ENCODE data around the gene LAMC1. TPM values are rescaled to one million over a fixed set of nuclear protein-coding genes. Genes with fewer than 3 reads are reported as not detected.
A peak's percentile ranks its signal among the peaks of the same experiment; 100 is the strongest.

LAMC1 gene
- total and polyA plus RNA-seq, 10 of the 15 experiments (the other 5 are each of a cell fraction or from before 2014, with no cell fraction given): 4.6 to 51.4 (median 25.6) TPM

DNA sequence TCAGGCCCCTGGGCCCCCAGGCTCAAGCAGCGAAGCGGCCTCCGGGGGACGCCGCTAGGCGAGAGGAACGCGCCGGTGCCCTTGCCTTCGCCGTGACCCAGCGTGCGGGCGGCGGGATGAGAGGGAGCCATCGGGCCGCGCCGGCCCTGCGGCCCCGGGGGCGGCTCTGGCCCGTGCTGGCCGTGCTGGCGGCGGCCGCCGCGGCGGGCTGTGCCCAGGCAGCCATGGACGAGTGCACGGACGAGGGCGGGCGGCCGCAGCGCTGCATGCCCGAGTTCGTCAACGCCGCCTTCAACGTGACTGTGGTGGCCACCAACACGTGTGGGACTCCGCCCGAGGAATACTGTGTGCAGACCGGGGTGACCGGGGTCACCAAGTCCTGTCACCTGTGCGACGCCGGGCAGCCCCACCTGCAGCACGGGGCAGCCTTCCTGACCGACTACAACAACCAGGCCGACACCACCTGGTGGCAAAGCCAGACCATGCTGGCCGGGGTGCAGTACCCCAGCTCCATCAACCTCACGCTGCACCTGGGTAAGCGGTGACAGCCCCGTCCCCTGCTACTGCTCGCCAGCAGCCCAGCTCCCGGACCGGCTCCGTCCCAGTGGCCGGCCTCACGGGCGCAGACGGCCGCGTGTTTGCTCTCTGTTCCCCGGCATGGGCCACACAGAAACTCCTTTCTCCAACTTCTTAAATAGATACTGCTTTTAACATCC lies 539 bp downstream of the LAMC1 start (continued):
- TF ChIP-seq, protein P1, sequence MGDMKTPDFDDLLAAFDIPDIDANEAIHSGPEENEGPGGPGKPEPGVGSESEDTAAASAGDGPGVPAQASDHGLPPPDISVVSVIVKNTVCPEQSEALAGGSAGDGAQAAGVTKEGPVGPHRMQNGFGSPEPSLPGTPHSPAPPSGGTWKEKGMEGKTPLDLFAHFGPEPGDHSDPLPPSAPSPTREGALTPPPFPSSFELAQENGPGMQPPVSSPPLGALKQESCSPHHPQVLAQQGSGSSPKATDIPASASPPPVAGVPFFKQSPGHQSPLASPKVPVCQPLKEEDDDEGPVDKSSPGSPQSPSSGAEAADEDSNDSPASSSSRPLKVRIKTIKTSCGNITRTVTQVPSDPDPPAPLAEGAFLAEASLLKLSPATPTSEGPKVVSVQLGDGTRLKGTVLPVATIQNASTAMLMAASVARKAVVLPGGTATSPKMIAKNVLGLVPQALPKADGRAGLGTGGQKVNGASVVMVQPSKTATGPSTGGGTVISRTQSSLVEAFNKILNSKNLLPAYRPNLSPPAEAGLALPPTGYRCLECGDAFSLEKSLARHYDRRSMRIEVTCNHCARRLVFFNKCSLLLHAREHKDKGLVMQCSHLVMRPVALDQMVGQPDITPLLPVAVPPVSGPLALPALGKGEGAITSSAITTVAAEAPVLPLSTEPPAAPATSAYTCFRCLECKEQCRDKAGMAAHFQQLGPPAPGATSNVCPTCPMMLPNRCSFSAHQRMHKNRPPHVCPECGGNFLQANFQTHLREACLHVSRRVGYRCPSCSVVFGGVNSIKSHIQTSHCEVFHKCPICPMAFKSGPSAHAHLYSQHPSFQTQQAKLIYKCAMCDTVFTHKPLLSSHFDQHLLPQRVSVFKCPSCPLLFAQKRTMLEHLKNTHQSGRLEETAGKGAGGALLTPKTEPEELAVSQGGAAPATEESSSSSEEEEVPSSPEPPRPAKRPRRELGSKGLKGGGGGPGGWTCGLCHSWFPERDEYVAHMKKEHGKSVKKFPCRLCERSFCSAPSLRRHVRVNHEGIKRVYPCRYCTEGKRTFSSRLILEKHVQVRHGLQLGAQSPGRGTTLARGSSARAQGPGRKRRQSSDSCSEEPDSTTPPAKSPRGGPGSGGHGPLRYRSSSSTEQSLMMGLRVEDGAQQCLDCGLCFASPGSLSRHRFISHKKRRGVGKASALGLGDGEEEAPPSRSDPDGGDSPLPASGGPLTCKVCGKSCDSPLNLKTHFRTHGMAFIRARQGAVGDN (IDR thresholded peaks at IDR 0.05): peak; percentile 74
- TF ChIP-seq ZNF24 (IDR thresholded peaks at IDR 0.05) (no peak), MEF2A (IDR thresholded peaks at IDR 0.05; ENCODE audit: insufficient read depth, low read depth, low read length) (no peak), SMC3 (IDR thresholded peaks at IDR 0.05; ENCODE audit: borderline replicate concordance, low read length) (peak; percentile 49; the same call in 1 of the 2 replicates), EGR1 (IDR thresholded peaks at IDR 0.05; ENCODE audit: borderline replicate concordance in 1 of 2, low read depth in 2 of 2, low read length in 2 of 2) (no peak), STAT1 (conservative IDR thresholded peaks at IDR 0.05) (0 out of 2 replicates have a peak, but pooled peaks have one; percentile 55), ZSCAN29 (IDR thresholded peaks at IDR 0.05) (no peak), ZBTB11 (CRISPR knock-in tag; IDR thresholded peaks at IDR 0.05) (no peak), POLR2AphosphoS2 (IDR thresholded peaks at IDR 0.05; ENCODE audit: low read depth, low read length) (no peak), CHD1 (IDR thresholded peaks at IDR 0.05; ENCODE audit: low read depth, low read length) (no peak), YY1 (IDR thresholded peaks at IDR 0.05; ENCODE audit: low read depth, low read length) (peak; percentile 34; the same call in 1 of the 2 replicates), ATF2 (IDR thresholded peaks at IDR 0.05; ENCODE audit: low read length) (no peak), RBBP5 (conservative IDR thresholded peaks at IDR 0.05) (no peak), RELA (IDR thresholded peaks at IDR 0.05; ENCODE audit: borderline replicate concordance, partially characterized antibody) (no peak), ZZZ3 (IDR thresholded peaks at IDR 0.05; ENCODE audit: control insufficient read depth, insufficient read length, low read depth) (no peak)
- TF ChIP-seq, protein P2, sequence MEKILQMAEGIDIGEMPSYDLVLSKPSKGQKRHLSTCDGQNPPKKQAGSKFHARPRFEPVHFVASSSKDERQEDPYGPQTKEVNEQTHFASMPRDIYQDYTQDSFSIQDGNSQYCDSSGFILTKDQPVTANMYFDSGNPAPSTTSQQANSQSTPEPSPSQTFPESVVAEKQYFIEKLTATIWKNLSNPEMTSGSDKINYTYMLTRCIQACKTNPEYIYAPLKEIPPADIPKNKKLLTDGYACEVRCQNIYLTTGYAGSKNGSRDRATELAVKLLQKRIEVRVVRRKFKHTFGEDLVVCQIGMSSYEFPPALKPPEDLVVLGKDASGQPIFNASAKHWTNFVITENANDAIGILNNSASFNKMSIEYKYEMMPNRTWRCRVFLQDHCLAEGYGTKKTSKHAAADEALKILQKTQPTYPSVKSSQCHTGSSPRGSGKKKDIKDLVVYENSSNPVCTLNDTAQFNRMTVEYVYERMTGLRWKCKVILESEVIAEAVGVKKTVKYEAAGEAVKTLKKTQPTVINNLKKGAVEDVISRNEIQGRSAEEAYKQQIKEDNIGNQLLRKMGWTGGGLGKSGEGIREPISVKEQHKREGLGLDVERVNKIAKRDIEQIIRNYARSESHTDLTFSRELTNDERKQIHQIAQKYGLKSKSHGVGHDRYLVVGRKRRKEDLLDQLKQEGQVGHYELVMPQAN (conservative IDR thresholded peaks at IDR 0.05): peak; percentile 77
